Measurements from ENCODE around the gene AQP9.

Gene AQP9

DNA sequence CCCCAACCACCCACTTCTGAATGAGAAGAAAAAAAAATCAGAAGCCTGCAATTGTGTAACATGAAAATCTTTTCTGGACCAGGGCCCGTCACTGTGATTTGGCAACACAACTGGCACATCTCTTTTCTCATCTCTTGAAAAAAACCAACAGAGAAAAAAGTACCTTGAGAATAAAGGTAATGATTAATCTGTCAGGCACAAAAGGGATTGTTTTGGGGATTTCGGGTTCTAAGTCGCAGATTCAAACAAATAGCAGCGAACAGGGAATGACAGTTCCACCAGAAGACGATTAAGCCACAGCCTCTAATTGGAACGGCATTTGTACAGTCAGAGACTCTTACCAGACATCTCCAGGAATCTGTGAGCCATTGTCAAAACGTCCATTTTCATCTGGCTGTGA is at the start of gene AQP9:
Gene AQP9 (plus strand): TSS at position 276 of the 400 bp plus-strand sequence. CDS start 185 bp downstream, outside the sequence.
- in situ Hi-C loops (cut with HindIII; ENCODE audit: low sequenced_read_pairs) = no loop called here
- no peak for TF ChIP-seq CTCF (IDR thresholded peaks at IDR 0.05; ENCODE audit: low read depth, low read length, missing control alignments)
- DNase-seq (ENCODE audit: low read depth) = no peak
- no peak within 1 kb of the TSS for H3K4me3 ChIP-seq (ENCODE audit: low read depth, low read length)

- in situ Hi-C loops (cut with HindIII; ENCODE audit: low sequenced_read_pairs) = no loop called here
- H3K4me3 ChIP-seq (ENCODE audit: low read depth, low read length) = no peak overlapping the region
- TF ChIP-seq CTCF (IDR thresholded peaks at IDR 0.05; ENCODE audit: low read depth, low read length, missing control alignments) = no peak
These were observed 42.8 kb upstream of the AQP9 start for GRCh38 chr15:58095415-58095814.

GRCh38 chr15:58096529-58097084 is 41.6 kb upstream of the AQP9 start:
- no peak overlapping the region for H3K4me3 ChIP-seq (ENCODE audit: low read depth, low read length)
- in situ Hi-C loops (cut with HindIII; ENCODE audit: low sequenced_read_pairs) = no loop called here
- TF ChIP-seq CTCF (IDR thresholded peaks at IDR 0.05; ENCODE audit: low read depth, low read length, missing control alignments) = no peak
- no peak for DNase-seq (ENCODE audit: low read depth)

More at GRCh38 chr15:58095415-58095814, 42.8 kb upstream of the AQP9 start:
- no peak for DNase-seq (ENCODE audit: low read depth)

GRCh38 chr15:58103482-58103881 is 34.7 kb upstream of the AQP9 start:
- TF ChIP-seq CTCF (IDR thresholded peaks at IDR 0.05; ENCODE audit: low read depth, low read length, missing control alignments) = no peak
- in situ Hi-C loops (cut with HindIII; ENCODE audit: low sequenced_read_pairs) = loop anchor here (25.0 kb wide), 1 partner anchor 91 kb away; no protein-coding TSS in a partner anchor
- DNase-seq (ENCODE audit: low read depth) = no peak
- H3K4me3 ChIP-seq (ENCODE audit: low read depth, low read length) = no peak overlapping the region

- no peak for TF ChIP-seq CTCF (IDR thresholded peaks at IDR 0.05; ENCODE audit: low read depth, low read length, missing control alignments)
- no peak for DNase-seq (ENCODE audit: low read depth)
- in situ Hi-C loops (cut with HindIII; ENCODE audit: low sequenced_read_pairs) = loop anchor here (25.0 kb wide), 1 partner anchor 96 kb away; no protein-coding TSS in a partner anchor
- no peak overlapping the region for H3K4me3 ChIP-seq (ENCODE audit: low read depth, low read length)
These were observed 30.1 kb upstream of the AQP9 start for GRCh38 chr15:58108117-58108516.

- no peak for DNase-seq (ENCODE audit: low read depth)
- no peak for TF ChIP-seq CTCF (IDR thresholded peaks at IDR 0.05; ENCODE audit: low read depth, low read length, missing control alignments)
- in situ Hi-C loops (cut with HindIII; ENCODE audit: low sequenced_read_pairs) = loop anchor here (25.0 kb wide), 1 partner anchor 97 kb away; no protein-coding TSS in a partner anchor
- H3K4me3 ChIP-seq (ENCODE audit: low read depth, low read length) = no peak overlapping the region
These were observed 28.8 kb upstream of the AQP9 start for GRCh38 chr15:58109419-58109818.

All from astrocyte of the cerebellum (primary cell).